Measurements from ENCODE around the gene TTC39A. TPM values are rescaled to one million over a fixed set of nuclear protein-coding genes. Genes with fewer than 3 reads are reported as not detected.

The TTC39A gene
- total RNA-seq, 1 experiment from 2014 or later: 8.3 TPM

DNA sequence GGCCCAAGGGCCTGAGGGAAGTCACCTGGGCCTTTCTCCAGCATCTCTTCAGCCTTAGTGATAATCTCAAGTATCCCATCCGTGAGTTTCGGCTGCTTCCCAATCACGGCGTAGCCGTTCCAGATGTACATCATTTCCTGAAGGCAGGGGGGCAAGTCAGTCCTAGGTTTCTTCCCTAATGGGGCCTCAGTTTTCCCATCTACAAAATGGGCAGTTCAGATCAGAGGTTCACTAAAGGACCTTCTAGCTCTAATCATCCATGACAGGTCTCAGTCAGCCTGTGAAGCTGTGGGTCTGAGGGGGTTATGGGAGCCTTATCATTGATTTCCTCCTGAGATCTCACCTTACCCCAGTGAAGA lies 39.9 kb downstream of the TTC39A start:
- Histone ChIP-seq H3K36me3 (ENCODE audit: control insufficient read depth, insufficient read depth, low read length) (no peaks in the 10 kb centered on the region), H3K9me3 (ENCODE audit: control insufficient read depth, insufficient read depth, low read depth, low read length) (no peaks in the 10 kb centered on the region), H3K27ac (ENCODE audit: low read length) (no peak overlapping the region), H3K4me3 (ENCODE audit: low read depth in 2 of 2, low read length in 2 of 2) (no peak overlapping the region), H3K27me3 (ENCODE audit: control insufficient read depth, insufficient read depth, low read length) (no peaks in the 10 kb centered on the region), H3K4me1 (ENCODE audit: control insufficient read depth, insufficient read depth, low read length) (no peaks in the 10 kb centered on the region)
- BruUV-seq (replicated peaks): no TSS peak
- no peak for DNase-seq (ENCODE audit: low read depth, low spot score)
- in situ Hi-C loops (cut with HindIII; ENCODE audit: low pct_unique_long_range_greater_than_20kb, low sequenced_read_pairs) (no loop called here), intact Hi-C loops (cut with micrococcal nuclease; ENCODE audit: unreplicated experiment) (no loop called here)
- ChIA-PET CTCF (no interaction called here), POLR2A (no interaction called here)
- no peak for ATAC-seq
- TF ChIP-seq SIN3A (IDR thresholded peaks at IDR 0.05; ENCODE audit: borderline replicate concordance, insufficient read depth, low read depth, low read length): no peak
- TF ChIP-seq, protein P1, sequence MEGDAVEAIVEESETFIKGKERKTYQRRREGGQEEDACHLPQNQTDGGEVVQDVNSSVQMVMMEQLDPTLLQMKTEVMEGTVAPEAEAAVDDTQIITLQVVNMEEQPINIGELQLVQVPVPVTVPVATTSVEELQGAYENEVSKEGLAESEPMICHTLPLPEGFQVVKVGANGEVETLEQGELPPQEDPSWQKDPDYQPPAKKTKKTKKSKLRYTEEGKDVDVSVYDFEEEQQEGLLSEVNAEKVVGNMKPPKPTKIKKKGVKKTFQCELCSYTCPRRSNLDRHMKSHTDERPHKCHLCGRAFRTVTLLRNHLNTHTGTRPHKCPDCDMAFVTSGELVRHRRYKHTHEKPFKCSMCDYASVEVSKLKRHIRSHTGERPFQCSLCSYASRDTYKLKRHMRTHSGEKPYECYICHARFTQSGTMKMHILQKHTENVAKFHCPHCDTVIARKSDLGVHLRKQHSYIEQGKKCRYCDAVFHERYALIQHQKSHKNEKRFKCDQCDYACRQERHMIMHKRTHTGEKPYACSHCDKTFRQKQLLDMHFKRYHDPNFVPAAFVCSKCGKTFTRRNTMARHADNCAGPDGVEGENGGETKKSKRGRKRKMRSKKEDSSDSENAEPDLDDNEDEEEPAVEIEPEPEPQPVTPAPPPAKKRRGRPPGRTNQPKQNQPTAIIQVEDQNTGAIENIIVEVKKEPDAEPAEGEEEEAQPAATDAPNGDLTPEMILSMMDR (IDR thresholded peaks at IDR 0.05): no peak
- TF ChIP-seq TCF7L2 (IDR thresholded peaks at IDR 0.05; ENCODE audit: low read depth, low read length): no peak
- TF ChIP-seq, protein P2, sequence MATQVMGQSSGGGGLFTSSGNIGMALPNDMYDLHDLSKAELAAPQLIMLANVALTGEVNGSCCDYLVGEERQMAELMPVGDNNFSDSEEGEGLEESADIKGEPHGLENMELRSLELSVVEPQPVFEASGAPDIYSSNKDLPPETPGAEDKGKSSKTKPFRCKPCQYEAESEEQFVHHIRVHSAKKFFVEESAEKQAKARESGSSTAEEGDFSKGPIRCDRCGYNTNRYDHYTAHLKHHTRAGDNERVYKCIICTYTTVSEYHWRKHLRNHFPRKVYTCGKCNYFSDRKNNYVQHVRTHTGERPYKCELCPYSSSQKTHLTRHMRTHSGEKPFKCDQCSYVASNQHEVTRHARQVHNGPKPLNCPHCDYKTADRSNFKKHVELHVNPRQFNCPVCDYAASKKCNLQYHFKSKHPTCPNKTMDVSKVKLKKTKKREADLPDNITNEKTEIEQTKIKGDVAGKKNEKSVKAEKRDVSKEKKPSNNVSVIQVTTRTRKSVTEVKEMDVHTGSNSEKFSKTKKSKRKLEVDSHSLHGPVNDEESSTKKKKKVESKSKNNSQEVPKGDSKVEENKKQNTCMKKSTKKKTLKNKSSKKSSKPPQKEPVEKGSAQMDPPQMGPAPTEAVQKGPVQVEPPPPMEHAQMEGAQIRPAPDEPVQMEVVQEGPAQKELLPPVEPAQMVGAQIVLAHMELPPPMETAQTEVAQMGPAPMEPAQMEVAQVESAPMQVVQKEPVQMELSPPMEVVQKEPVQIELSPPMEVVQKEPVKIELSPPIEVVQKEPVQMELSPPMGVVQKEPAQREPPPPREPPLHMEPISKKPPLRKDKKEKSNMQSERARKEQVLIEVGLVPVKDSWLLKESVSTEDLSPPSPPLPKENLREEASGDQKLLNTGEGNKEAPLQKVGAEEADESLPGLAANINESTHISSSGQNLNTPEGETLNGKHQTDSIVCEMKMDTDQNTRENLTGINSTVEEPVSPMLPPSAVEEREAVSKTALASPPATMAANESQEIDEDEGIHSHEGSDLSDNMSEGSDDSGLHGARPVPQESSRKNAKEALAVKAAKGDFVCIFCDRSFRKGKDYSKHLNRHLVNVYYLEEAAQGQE (IDR thresholded peaks at IDR 0.05; ENCODE audit: insufficient read depth in 1 of 2, low read depth in 2 of 2, low read length in 1 of 2): no peak
- TF ChIP-seq POLR2AphosphoS5 (IDR thresholded peaks at IDR 0.05; ENCODE audit: low read depth, low read length): no peak

DNA sequence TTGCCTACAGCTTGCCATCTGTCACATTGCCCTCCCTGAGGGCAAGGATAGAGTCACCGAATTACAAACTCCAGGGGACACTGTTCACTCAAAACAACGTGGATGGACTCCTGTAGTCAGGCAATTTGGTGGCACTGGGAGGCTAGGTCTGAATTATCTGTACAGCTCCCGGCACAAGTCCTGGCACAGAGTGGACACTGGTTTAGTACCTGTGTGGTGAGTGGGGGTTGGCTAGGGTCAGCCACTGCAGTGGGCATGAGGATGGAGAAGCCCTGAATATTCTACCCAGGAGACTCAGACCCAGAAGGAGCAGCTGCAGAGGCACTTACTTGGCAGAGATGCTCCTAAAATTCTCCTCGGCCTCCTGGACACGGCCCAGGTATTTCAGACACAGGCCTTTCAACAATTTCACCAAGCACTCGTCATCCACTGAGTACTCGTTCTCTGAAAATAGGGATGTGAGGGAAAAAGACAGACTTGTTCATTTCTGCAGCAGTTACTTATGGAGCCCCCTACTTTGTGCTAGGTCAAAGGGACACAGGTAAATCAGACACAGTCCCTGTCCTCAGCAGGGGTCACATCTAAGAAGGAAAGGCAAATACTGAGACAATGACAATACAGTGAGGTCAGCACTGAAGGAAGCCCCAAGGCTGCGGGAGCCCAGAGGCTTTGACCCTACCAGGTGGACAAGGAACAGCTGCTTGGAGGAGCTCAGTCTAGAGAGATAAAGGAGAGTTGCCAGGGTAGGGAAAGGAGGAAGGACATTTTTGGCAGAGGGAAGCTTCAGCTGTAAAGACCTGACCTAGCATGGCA lies 40.5 kb downstream of the TTC39A start:
- DNase-seq (ENCODE audit: low read depth, low spot score) (no peak), ATAC-seq (no peak; the same call in 1 of the 2 replicates)
- ChIA-PET POLR2A (no interaction called here), CTCF (no interaction called here)
- no TSS peak for BruUV-seq (replicated peaks)
- no peaks in the 10 kb centered on the region for H3K4me1 ChIP-seq (ENCODE audit: control insufficient read depth, insufficient read depth, low read length)
- H3K9me3 ChIP-seq (ENCODE audit: control insufficient read depth, insufficient read depth, low read depth, low read length): no peaks in the 10 kb centered on the region
- no peak overlapping the region for H3K4me3 ChIP-seq (ENCODE audit: low read depth in 2 of 2, low read length in 2 of 2)
- in situ Hi-C loops (cut with HindIII; ENCODE audit: low pct_unique_long_range_greater_than_20kb, low sequenced_read_pairs) (no loop called here), intact Hi-C loops (cut with micrococcal nuclease; ENCODE audit: unreplicated experiment) (no loop called here)
- no peaks in the 10 kb centered on the region for H3K36me3 ChIP-seq (ENCODE audit: control insufficient read depth, insufficient read depth, low read length)
- no peaks in the 10 kb centered on the region for H3K27me3 ChIP-seq (ENCODE audit: control insufficient read depth, insufficient read depth, low read length)
- no peak overlapping the region for H3K27ac ChIP-seq (ENCODE audit: low read length)
- TF ChIP-seq POLR2AphosphoS5 (IDR thresholded peaks at IDR 0.05; ENCODE audit: low read depth, low read length) (no peak), SIN3A (IDR thresholded peaks at IDR 0.05; ENCODE audit: borderline replicate concordance, insufficient read depth, low read depth, low read length) (no peak), TCF7L2 (IDR thresholded peaks at IDR 0.05; ENCODE audit: low read depth, low read length) (no peak)
- TF ChIP-seq, protein P2 (IDR thresholded peaks at IDR 0.05; ENCODE audit: insufficient read depth in 1 of 2, low read depth in 2 of 2, low read length in 1 of 2): no peak
- TF ChIP-seq, protein P1 (IDR thresholded peaks at IDR 0.05): no peak

All from Panc1 (cell line).